CD4-positive, alpha-beta T cell (primary cell): ENCODE data around the gene INTS11. TPM values are rescaled to one million over a fixed set of nuclear protein-coding genes. Genes with fewer than 3 reads are reported as not detected.

Experiments used
- ATAC-seq: fragments of 200-7000 bp; cut with Tn5 transposase; one replicate; pipeline ENCODE4 v1.10.0; 2022; ENCODE audit warnings: mild to moderate bottlenecking; ENCODE audit not compliant: poor library complexity
- CTCF ChIA-PET: fragments of 350-600 bp; sonication (Branson Sonifier 250); formaldehyde crosslinking; loops from one replicate; lab custom pipeline; 2021; ENCODE audit warnings: antibody characterized with exemption, inconsistent platforms; lab: Charles Lee
- POLR2A ChIA-PET: fragments of 350-600 bp; sonication (Branson Sonifier 250); formaldehyde crosslinking; loops from one replicate; lab custom pipeline; 2021; ENCODE audit warnings: antibody characterized with exemption, inconsistent platforms; lab: Charles Lee
- DNase-seq, 14 experiments: peaks; one replicate each; pipeline ENCODE4 v3.0.0-alpha.2; 2013 to 2020; ENCODE audit warnings: mixed read lengths in 2 of 14
- H3K27ac ChIP-seq, 2 donors: one replicate each; pipeline versions ENCODE4 v1.5.1 to v1.7.0; 2013; ENCODE audit warnings: low read length in 2 of 2, low read depth in 1 of 2, mild to moderate bottlenecking in 1 of 2
- H3K27me3 ChIP-seq, 2 experiments: 1 replicate in 1 of 2; 2 replicates in 1 of 2; pipeline versions ENCODE4 v1.6.1 to v1.7.0; 2013; ENCODE audit warnings: low read length in 2 of 2, control low read depth in 1 of 2, mild to moderate bottlenecking in 1 of 2, moderate library complexity in 1 of 2; ENCODE audit not compliant: insufficient read depth in 2 of 2, control insufficient read depth in 1 of 2
- H3K36me3 ChIP-seq: one replicate; pipeline ENCODE4 v1.6.1; 2013; ENCODE audit warnings: low read length, control low read depth; ENCODE audit not compliant: insufficient read depth
- H3K4me1 ChIP-seq: one replicate; pipeline ENCODE4 v1.6.1; 2013; ENCODE audit warnings: low read length, control low read depth; ENCODE audit not compliant: insufficient read depth
- H3K4me3 ChIP-seq: one replicate; pipeline ENCODE4 v1.5.1; 2013; ENCODE audit warnings: mild to moderate bottlenecking, low read length, moderate library complexity
- H3K9me3 ChIP-seq, 2 experiments: 1 replicate in 1 of 2; 2 replicates in 1 of 2; pipeline versions ENCODE4 v1.6.1 to v1.7.0; 2013; ENCODE audit warnings: low read length in 2 of 2, mild to moderate bottlenecking in 2 of 2, control low read depth in 1 of 2, moderate library complexity in 1 of 2; ENCODE audit not compliant: control insufficient read depth in 1 of 2, insufficient read depth in 1 of 2
- H3K27ac Mint-ChIP-seq: one replicate; pipeline ENCODE4 v1.8.0; 2020; ENCODE audit warnings: mixed read lengths
- H3K27me3 Mint-ChIP-seq: one replicate; pipeline ENCODE4 v1.8.0; 2021; ENCODE audit warnings: mixed read lengths
- H3K36me3 Mint-ChIP-seq: one replicate; pipeline ENCODE4 v1.8.0; 2021; ENCODE audit warnings: low read depth, mixed read lengths
- H3K4me1 Mint-ChIP-seq: one replicate; pipeline ENCODE4 v1.8.0; 2021; ENCODE audit warnings: low read depth, mixed read lengths
- H3K4me3 Mint-ChIP-seq: one replicate; pipeline ENCODE4 v1.8.0; 2020; ENCODE audit warnings: mild to moderate bottlenecking, mixed read lengths
- H3K9me3 Mint-ChIP-seq: one replicate; pipeline ENCODE4 v1.8.0; 2020; ENCODE audit warnings: mixed read lengths
- CTCF ChIP-seq: fragments of 200-600 bp; IDR thresholded peaks from one replicate; pipeline ENCODE4 v1.8.0; 2022; ENCODE audit warnings: antibody characterized with exemption, mild to moderate bottlenecking
- intact Hi-C, 2 experiments: fragments of 100-400 bp; cut with DNase I in 1 of 2; cut with micrococcal nuclease in 1 of 2; formaldehyde crosslinking; loops; one replicate each; pipeline versions ENCODE4 v1.15.1 to v1.9.0; 2023 to 2025; cut with DNase I, micrococcal nuclease
- total RNA-seq, 174 experiments: library from RNA in 2 of 174; stranded (reverse) in 2 of 174; gene quantifications; one replicate each; pipeline ENCODE4 v1.2.3 and lab custom pipeline; 2021 to 2026

Gene INTS11
- total RNA-seq, 2 experiments from 2014 or later: 130 to 137 TPM

GRCh38 chr1:1343811-1344421, 19.5 kb upstream of the INTS11 start:
- Histone ChIP-seq H3K4me1 (peaks cover 32% of the 10 kb centered on the region), H3K9me3 (no peaks in the 10 kb centered on the region), H3K36me3 (peaks cover 11% of the 10 kb centered on the region), H3K27me3 (no peaks in the 10 kb centered on the region), H3K27ac (no peak overlapping the region), H3K4me3 (no peak overlapping the region)
- DNase-seq (no peak), ATAC-seq (no peak)
- no peaks in the 10 kb centered on the region for H3K27me3 Mint-ChIP-seq
- CTCF ChIA-PET: interaction anchor here (1.2 kb wide), 1 partner anchor 28 kb away, joined by 3 read pairs; no protein-coding TSS in a partner anchor
- POLR2A ChIA-PET: no interaction called here
- H3K9me3 Mint-ChIP-seq: no peaks in the 10 kb centered on the region
- H3K4me3 Mint-ChIP-seq: no peak overlapping the region
- H3K4me1 Mint-ChIP-seq: peaks cover 16% of the 10 kb centered on the region
- H3K36me3 Mint-ChIP-seq: peaks cover 7% of the 10 kb centered on the region
- H3K27ac Mint-ChIP-seq: no peak overlapping the region
- TF ChIP-seq CTCF: no peak
- intact Hi-C loops: no loop called here

GRCh38 chr1:1342584-1343115, 18.2 kb upstream of the INTS11 start:
- DNase-seq (no peak), ATAC-seq (no peak)
- Mint-ChIP-seq H3K36me3 (peaks cover 7% of the 10 kb centered on the region), H3K27ac (no peak overlapping the region), H3K4me1 (peaks cover 11% of the 10 kb centered on the region), H3K4me3 (no peak overlapping the region), H3K9me3 (no peaks in the 10 kb centered on the region), H3K27me3 (no peaks in the 10 kb centered on the region)
- Histone ChIP-seq H3K4me1 (peaks cover 24% of the 10 kb centered on the region), H3K36me3 (peaks cover 15% of the 10 kb centered on the region), H3K27ac (no peak overlapping the region), H3K27me3 (no peaks in the 10 kb centered on the region), H3K9me3 (no peaks in the 10 kb centered on the region), H3K4me3 (no peak overlapping the region)
- no peak for TF ChIP-seq CTCF
- intact Hi-C loops: no loop called here
- POLR2A ChIA-PET: no interaction called here
- CTCF ChIA-PET: interaction anchor here (1.2 kb wide), 1 partner anchor 29 kb away, joined by 3 read pairs; no protein-coding TSS in a partner anchor

GRCh38 chr1:1342061-1342562, 17.7 kb upstream of the INTS11 start:
- no peak overlapping the region for H3K4me3 ChIP-seq
- H3K9me3 ChIP-seq: no peaks in the 10 kb centered on the region
- Mint-ChIP-seq H3K9me3 (no peaks in the 10 kb centered on the region), H3K27ac (no peak overlapping the region), H3K36me3 (peaks cover 7% of the 10 kb centered on the region), H3K4me3 (no peak overlapping the region), H3K4me1 (peaks cover 6% of the 10 kb centered on the region), H3K27me3 (no peaks in the 10 kb centered on the region)
- H3K27me3 ChIP-seq: no peaks in the 10 kb centered on the region
- peaks cover 15% of the 10 kb centered on the region for H3K36me3 ChIP-seq
- POLR2A ChIA-PET: no interaction called here
- TF ChIP-seq CTCF: no peak
- ATAC-seq (no peak), DNase-seq (no peak)
- intact Hi-C loops: no loop called here
- peaks cover 18% of the 10 kb centered on the region for H3K4me1 ChIP-seq
- H3K27ac ChIP-seq: no peak overlapping the region
- CTCF ChIA-PET: no interaction called here
